ENCODE data around the gene TNRC6C. TPM values are rescaled to one million over a fixed set of nuclear protein-coding genes. Genes with fewer than 3 reads are reported as not detected.

TNRC6C gene
- total RNA-seq, 1 donor from 2014 or later: 22.4 TPM

Other genes starting within 250 kb of the TNRC6C start
- gene TMC6, start 170.1 kb downstream of the TNRC6C start, total RNA-seq: 173 TPM
- 33.8 TPM for gene TMC8, start 172.1 kb downstream of the TNRC6C start, total RNA-seq
- not detected for gene C17orf99, start 187.7 kb downstream of the TNRC6C start, total RNA-seq
- gene SYNGR2, start 209.9 kb downstream of the TNRC6C start, total RNA-seq: 217 TPM
- 6.6 TPM for gene TK1, start 228.3 kb downstream of the TNRC6C start, total RNA-seq
- gene AFMID, start 228.7 kb downstream of the TNRC6C start, total RNA-seq: 38.6 TPM